GM11168 (cell line): ENCODE measurements around the gene CCND3.

Experiments
- in situ Hi-C: fragments of 300-500 bp; cut with MboI; formaldehyde crosslinking; loops from one replicate; pipeline ENCODE4 v1.12.0; 2022; ENCODE audit warnings: low sequenced_read_pairs; ENCODE audit not compliant: unreplicated experiment

The CCND3 gene

GRCh38 chr6:41941280-41942066 is at the start of gene CCND3:
TSS of gene CCND3 (minus strand) at chr6:41941808. CDS start at chr6:41941649, 159 bp downstream.
- in situ Hi-C loops = no loop called here

DNA sequence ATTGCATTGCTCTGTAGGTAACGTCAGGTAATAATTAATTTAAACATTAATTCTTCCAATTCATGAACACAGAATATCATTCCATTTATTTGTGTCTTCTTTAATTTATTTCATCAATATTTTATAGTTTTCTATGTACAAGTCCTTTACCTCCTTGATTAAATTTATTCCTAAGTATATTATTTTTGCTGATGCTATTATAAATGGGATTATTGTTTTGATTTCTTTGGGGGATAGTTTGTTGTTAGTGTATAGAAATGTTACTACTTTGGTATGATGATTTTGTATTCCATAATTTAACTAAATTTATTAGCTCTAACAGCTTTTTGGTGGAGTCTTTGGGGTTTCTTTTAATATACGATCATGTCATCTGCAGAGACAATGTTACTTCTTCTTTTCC is 44.7 kb upstream of the CCND3 start:
- in situ Hi-C loops = no loop called here

DNA sequence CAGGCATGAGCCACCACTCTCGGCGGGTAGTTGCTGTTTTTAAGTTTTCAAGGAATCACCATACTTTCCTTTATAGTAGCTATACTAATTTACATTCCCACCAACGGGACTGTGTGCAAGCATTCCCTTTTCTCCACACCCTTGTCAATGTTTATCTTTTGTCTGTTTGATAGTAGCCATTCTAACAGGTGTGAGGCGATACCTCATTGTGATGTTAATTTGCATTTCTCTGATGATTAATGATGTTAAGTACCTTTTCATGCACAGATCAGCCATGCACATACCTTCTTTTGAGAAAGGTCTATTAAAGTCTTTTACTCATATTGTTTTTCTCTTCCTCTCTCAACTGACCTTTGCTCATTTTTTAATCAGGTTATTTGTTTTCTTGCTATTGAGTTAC is 43.0 kb upstream of the CCND3 start:
- in situ Hi-C loops = no loop called here

DNA sequence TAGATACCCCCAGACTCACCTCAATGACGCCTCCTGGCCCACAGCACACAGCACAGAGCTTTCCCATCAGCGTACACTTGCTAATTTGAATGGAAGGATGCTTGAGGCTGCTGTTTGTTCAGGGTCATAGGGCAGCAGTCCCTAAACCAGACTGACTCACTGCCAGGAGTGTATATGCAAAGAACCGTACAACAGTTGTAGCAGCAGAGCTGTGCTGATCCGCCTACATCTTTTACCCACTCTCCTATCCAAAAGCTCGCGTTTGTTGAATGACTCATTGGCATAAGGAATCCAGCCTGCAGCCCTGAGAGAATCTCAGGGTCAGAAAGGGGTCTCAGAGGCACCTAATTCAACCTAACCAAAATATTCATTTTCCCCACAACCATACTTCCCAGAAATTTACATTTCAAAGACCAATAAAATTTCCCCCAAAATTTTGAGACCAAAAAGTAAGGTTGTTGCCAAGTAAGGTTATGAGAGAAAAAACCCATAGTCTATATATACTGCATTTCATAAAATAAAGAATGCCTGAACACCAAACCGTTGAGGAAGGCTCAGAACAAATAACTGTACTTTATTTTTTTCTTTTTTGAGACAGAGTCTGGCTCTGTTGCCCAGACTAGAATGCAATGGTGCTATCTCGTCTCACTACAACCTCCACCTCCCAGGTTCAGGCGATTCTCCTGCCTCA is 35.3 kb upstream of the CCND3 start:
- in situ Hi-C loops = no loop called here

DNA sequence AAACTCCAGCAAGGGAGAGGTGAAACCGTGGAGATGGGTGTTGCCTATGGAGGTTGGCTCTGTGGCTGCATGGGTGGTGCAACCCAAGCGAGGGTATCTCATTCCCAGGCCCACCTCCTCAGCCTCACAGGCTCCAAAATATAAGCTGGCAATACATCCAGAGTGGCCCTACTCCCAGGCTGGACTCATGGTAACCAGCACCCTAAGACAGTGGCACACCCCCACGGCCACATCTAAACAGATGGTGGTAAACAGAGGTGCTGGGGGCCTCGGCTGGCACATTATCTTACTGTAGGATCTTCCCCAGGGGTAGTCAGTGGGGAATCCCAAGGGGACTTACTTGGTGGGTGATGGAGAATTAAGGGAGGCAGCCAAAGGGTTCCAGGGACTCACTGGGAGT is 33.7 kb upstream of the CCND3 start:
- in situ Hi-C loops = no loop called here

GRCh38 chr6:41974281-41974825 is 32.7 kb upstream of the CCND3 start:
- in situ Hi-C loops = no loop called here

- in situ Hi-C loops = no loop called here
Measured at GRCh38 chr6:41972826-41973225, 31.2 kb upstream of the CCND3 start.

DNA sequence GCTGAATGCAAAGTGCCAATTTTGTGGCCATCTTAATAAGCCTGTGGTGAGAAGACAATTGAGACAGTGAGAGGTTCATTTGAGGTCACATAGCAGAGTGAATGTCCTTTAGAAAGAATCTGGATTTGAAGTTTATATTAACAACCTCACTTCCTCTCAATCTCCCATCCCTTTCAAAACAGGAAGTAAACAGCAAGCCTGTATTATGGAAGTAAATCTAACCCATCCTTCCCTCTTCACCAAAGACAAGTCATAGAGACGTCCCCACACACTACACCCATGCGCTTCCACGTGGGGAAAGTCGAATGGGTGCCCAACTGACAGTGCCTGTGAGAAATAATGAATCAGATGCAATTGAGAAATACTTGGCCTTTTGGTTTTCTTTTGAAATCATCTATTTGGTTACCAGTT is 28.8 kb upstream of the CCND3 start:
- in situ Hi-C loops = no loop called here

DNA sequence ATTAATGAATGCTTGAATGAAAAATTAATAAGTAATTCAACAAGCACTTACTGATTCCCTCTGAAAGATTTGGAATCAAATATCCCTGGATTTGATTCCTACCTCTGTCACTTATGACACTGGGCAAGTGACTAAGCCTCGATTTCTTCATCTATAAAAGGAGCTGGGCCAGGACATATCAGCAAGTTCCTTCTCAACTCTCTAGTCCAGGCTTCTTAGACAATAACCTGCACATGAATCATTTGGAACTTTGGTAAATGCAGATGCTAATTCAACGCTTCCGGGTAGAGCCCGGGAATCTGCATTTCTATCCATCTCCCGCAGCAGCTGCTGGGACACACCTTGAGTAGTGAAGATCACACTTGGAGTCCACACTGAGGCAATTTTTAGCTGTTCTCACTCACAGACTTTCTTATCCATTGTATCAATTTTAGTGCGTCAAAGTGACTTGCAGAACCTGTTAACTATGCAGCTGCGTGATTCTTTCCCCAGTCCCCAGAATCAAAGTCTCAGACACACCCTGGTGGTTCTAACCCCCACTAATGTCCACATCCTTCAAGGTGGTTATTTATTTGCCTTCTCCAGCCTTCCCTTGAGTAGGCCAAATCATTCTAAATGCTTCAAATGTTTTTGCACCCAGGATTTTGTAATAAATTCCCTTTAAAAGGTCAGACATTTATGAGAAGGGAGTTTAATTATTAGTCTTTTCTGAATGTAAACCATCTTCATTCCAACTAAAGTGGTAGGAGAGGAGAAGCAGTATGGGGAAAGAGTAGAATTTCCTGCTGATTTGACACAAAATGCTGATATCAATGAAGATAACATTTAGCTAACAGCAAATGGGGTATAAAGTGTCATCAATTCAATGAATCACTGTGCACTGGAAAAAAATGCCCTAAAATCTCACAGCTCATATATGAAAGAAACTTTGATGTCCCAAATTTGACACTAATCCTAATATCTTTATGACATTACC is 26.0 kb upstream of the CCND3 start:
- in situ Hi-C loops = no loop called here

GRCh38 chr6:41966961-41967311 is 25.3 kb upstream of the CCND3 start:
- in situ Hi-C loops = no loop called here

- in situ Hi-C loops = no loop called here
Measured at GRCh38 chr6:41966214-41966920, 24.8 kb upstream of the CCND3 start.

DNA sequence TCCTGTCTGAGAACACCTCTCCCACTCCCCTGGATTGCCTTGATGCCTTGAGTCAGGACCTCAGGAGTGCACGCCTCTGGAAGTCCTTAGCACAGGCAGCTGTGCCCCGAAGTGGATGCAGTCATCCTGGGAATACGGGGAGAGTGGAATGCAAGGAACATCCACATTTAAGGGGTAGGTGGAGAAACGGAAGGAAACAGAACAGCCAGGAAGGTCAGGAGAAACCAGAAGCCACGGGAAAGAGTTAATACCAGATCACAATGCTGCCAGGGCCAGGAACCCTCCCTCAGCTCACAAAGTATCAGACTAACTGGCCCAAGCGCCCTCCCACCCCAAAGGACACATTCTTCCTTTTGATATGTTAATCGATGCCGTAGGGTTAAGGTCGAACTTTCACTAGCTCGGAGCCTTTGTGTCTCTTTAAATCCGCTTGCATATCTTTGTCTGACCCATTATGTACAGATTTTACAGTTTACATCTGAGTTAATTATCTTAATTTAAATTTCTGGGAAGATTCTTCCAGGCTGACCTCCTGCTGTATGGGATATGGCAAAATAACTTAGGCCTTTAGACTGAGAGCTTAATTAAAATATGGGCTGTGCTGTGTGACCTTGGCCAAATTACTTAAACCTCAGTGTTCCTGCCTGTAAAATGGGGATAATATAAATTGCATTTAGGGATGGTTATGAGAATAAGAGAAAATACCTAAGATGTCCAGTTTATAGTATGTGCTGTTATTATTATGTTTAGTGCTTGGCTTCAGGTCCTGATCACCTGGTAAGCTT is 24.0 kb upstream of the CCND3 start:
- in situ Hi-C loops = no loop called here

- in situ Hi-C loops = no loop called here
Measured at GRCh38 chr6:41964201-41964887, 22.7 kb upstream of the CCND3 start.

DNA sequence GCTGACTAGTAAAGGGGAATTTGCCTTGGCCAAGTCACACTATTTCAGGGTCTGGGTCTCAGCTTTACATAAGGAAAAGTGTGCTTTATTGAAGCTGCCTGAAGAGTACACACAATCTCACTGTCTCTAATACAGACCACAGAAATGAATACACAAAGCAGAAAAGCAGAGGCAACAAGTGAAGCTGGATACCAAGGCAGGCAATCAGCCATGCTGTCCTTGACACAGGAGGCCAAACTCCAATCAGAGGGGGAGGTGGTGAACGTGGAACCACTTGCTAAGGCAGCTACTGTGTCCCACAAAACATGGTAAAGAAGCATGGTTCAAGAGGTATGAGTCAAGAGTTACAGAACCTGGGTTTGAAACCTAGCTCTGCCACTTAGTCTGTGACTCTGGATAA is 21.8 kb upstream of the CCND3 start:
- in situ Hi-C loops = no loop called here

GRCh38 chr6:41960028-41960427 is 18.4 kb upstream of the CCND3 start:
- in situ Hi-C loops = no loop called here

DNA sequence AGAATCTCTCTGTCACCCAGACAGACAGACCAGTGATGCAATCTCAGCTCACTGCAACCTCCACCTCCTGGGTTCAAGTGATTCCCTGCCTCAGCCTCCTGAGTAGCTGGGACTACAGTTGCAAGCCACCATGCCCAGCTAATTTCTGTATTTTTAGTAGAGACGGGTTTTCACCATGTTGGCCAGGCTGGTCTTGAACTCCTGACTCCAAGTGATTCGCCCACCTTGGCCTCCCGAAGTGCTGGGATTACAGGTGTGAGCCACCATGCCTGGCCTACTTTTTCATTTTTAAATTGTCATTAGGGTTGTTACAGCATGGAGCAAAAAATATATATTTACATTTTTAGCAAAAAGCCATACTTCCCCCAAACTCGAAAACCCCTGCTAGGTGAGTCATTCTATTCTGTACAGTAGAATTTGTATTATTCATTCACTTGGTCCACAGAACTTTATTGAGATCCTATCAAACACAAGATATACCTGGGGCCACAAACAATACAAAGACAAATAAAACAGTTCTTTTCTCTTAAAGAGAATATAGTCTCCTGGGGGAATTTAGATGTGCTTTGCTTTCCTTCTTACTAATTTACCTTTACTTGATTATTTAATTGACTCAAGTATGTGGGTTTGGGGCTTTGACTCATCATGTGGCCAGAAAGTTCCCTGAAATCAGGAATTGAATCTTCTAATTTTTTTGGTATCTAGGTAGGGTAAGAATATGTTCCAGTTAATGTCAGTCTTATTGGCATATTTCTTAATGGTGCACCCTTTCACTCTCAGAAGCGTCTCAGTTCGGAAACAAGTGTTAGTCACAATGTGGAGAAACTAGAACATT is 16.6 kb upstream of the CCND3 start:
- in situ Hi-C loops = no loop called here

- in situ Hi-C loops = no loop called here
Measured at GRCh38 chr6:41957117-41957516, 15.5 kb upstream of the CCND3 start.

DNA sequence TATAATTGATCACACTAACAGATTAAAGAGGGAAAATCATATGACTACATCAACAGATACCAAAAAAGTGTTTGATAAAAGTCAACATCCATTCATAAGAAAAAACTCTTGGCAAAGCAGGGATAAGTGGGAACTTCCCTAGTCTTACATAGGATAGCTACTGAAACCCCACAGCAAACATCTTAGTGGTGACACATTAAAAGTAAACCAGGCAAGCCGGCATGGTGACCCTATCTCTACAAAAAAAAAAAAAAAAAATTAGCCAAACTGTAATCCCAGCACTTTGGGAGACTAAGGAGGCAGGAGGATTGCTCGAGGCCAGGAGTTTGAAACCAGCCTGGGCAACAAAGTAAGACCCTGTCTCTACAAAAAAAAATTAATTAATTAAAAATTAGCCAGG is 13.8 kb upstream of the CCND3 start:
- in situ Hi-C loops = no loop called here
